ENCODE measurements around the gene RRN3.
"Not testable (repeated sequence)": the region's sequence is repeated elsewhere in the genome, so short reads cannot be mapped to it uniquely, and the experiment has no call there.

DNA sequence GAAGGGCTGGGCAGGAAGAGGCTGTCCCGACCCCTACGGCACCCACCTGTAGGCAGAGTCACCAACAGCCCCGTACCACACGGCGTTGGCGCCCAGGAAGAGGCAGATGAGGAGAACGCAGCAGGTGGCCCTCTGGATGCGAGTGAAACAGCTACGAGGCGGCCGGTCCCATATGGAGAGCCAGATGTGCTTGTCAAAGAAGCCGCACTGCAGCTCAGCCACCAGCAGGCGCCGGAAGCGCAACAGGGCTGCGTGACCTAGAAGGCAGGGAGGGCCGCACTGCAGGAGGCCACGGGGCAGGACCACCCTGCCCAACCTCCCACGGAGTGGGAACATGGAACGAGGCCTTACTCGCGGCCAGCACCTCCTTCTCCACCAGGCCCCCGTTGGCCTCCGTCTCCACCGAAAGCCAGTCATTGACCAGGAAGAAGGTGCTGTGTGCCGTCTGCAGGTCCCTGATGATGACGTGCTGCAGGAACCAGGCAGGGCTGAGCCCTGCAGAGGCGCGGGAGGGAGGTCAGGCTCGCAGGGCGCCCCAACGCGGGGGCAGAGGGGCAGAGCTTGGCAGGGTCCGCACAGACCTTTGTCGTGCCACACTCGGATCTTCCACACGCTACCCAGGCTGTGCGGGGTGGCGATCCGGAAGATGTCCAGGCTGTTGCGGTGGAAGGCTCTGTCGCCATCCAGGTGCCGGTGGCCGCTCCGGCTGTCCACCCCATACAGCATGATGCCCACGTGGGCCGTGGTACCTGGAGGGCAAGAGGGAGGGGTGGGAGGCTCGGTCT, 33.8 kb upstream of the RRN3 start:
- TF ChIP-seq, protein P1, sequence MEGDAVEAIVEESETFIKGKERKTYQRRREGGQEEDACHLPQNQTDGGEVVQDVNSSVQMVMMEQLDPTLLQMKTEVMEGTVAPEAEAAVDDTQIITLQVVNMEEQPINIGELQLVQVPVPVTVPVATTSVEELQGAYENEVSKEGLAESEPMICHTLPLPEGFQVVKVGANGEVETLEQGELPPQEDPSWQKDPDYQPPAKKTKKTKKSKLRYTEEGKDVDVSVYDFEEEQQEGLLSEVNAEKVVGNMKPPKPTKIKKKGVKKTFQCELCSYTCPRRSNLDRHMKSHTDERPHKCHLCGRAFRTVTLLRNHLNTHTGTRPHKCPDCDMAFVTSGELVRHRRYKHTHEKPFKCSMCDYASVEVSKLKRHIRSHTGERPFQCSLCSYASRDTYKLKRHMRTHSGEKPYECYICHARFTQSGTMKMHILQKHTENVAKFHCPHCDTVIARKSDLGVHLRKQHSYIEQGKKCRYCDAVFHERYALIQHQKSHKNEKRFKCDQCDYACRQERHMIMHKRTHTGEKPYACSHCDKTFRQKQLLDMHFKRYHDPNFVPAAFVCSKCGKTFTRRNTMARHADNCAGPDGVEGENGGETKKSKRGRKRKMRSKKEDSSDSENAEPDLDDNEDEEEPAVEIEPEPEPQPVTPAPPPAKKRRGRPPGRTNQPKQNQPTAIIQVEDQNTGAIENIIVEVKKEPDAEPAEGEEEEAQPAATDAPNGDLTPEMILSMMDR (conservative IDR thresholded peaks at IDR 0.05 in 1 of 2, IDR thresholded peaks at IDR 0.05 in 1 of 2; ENCODE audit: extremely low read depth in 1 of 2, insufficient read depth in 1 of 2, low read depth in 1 of 2, low read length in 2 of 2) = not testable (repeated sequence)
- not testable (repeated sequence) for TF ChIP-seq EZH2 (IDR thresholded peaks at IDR 0.05; ENCODE audit: borderline replicate concordance, low read length)

Measured in mammary epithelial cell (primary cell).